ENCODE measurements around the gene ESCO1.

DNA sequence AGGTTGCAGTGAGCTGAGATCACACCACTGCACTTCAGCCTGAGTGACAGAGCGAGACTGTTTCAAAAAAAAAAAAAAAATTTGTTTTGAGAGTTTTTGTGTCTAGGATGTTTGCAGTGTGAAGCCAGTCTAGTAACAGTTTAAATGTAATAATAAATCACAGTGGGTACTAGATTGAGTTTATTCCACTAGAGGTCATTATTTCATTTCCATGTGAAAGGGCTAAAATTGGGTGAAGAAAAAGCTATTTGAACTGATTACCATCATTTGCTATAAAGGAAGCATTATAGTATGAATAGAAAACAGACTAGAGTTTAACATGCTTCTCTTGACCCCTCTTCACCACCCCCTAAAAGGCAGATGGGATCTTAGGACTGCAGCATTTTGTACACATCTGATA is 31.9 kb upstream of the ESCO1 start:
- TF ChIP-seq CTCF (IDR thresholded peaks at IDR 0.05): no peak
- TF ChIP-seq POLR2A (IDR thresholded peaks at IDR 0.05): no peak

All from adrenal gland (tissue), 5 donors.